ENCODE measurements around the gene NRAP. TPM values are rescaled to one million over a fixed set of nuclear protein-coding genes. Genes with fewer than 3 reads are reported as not detected.

Gene NRAP
- 0.01 TPM in 1 of 5 replicates, not detected in the others for total RNA-seq (2022; extraction: Qiagen RNA extraction)

GRCh38 chr10:113663908-113664307 is at the start of gene NRAP:
Gene NRAP, minus strand, starts transcription at chr10:113664041. Its CDS starts 159 bp downstream, at chr10:113663882.

GRCh38 chr10:113679463-113680189 is 15.8 kb upstream of the NRAP start, which contains the start of gene CASP7:
Gene CASP7, plus strand, starts transcription at chr10:113679912. Its CDS starts 17,582 bp downstream, at chr10:113697494.

GRCh38 chr10:113552701-113553100 is 111.1 kb downstream of the NRAP start, which contains the start of gene HABP2:
Gene HABP2, plus strand, starts transcription at chr10:113553053. Its CDS starts 69 bp downstream, at chr10:113553122.

Other genes with a start within 250 kb of the NRAP start
- 0.07 to 0.15 TPM (median 0.12 TPM) in 5 replicates for gene HABP2, start 111.0 kb downstream of the NRAP start, total RNA-seq (2022; extraction: Qiagen RNA extraction)
- gene CASP7, start 15.9 kb upstream of the NRAP start, total RNA-seq (2022; extraction: Qiagen RNA extraction) = 29.6 to 42.0 TPM (median 31.8 TPM) in 5 replicates
- 0.03 to 0.09 TPM (median 0.07 TPM) in 4 of 5 replicates, not detected in the other for gene PLEKHS1, start 87.6 kb upstream of the NRAP start, total RNA-seq (2022; extraction: Qiagen RNA extraction)
- 8.8 to 11.0 TPM (median 9.8 TPM) in 5 replicates for gene DCLRE1A, start 190.0 kb upstream of the NRAP start, total RNA-seq (2022; extraction: Qiagen RNA extraction)
- 5.4 to 7.6 TPM (median 6.4 TPM) in 5 replicates for gene NHLRC2, start 190.6 kb upstream of the NRAP start, total RNA-seq (2022; extraction: Qiagen RNA extraction)

All from A549 treated with CORT108297 at 1 μM for 4 hours (cell line).